Testis (tissue), 2 donors: ENCODE measurements around the gene FARP1.

Experiments used
- CTCF ChIP-seq, 3 experiments: fragments of 450-650 bp in 2 of 3; fragments of 200-600 bp in 1 of 3; sonication (generic) in 1 of 3; IDR thresholded peaks; one replicate each; pipeline ENCODE4 v1.5.1; 2016 to 2019; ENCODE audit warnings: antibody characterized with exemption in 3 of 3, mild to moderate bottlenecking in 2 of 3, moderate library complexity in 1 of 3
- POLR2A ChIP-seq: fragments of 450-650 bp; IDR thresholded peaks from one replicate; pipeline ENCODE4 v1.6.1; 2017; ENCODE audit warnings: antibody characterized with exemption, mild to moderate bottlenecking, moderate library complexity

DNA sequence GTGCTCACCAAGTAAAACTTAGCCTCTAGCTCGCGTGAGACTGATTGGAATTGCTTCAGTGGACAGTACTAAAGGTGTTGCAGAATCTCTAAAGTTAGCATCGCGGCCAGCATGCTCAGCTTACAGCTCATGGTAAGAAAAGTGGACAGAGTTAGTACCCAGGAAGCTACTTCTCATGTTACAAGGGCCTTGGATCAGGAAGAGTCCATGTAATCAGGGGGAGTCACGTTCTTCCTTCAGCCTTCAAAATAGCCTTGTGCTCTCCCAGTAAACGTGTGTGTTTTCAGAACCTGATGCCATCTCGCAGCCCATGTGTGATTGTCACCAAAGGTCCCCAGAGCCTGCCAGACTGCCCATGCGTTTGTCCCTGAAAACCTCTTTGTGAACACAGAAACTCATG is 230.0 kb downstream of the FARP1 start:
- no peak for TF ChIP-seq CTCF (IDR thresholded peaks at IDR 0.05)
- no peak for TF ChIP-seq POLR2A
